Stimulated activated memory B cell treated with anti-CD40 and anti-IgM and Interleukin-4, amounts not matched to agents 10 μg/mL and 1 μg/mL and 100 μg/mL, for 72 hours (primary cell): Measurements from ENCODE around the gene RAET1E.
"Not testable (repeated sequence)": the region's sequence is repeated elsewhere in the genome, so short reads cannot be mapped to it uniquely, and the experiment has no call there.

Experiments used
- ATAC-seq: fragments of 150-1000 bp; cut with Tn5 transposase; 2 replicates; pipeline ENCODE4 v1.10.0; 2021
- H3K27ac Mint-ChIP-seq: one replicate; pipeline ENCODE4 v1.8.0; 2022; ENCODE audit warnings: mild to moderate bottlenecking, mixed read lengths
- H3K27me3 Mint-ChIP-seq: one replicate; pipeline ENCODE4 v1.8.0; 2022; ENCODE audit warnings: mixed read lengths
- H3K36me3 Mint-ChIP-seq: one replicate; pipeline ENCODE4 v1.8.0; 2022; ENCODE audit warnings: mixed read lengths
- H3K4me1 Mint-ChIP-seq: one replicate; pipeline ENCODE4 v1.8.0; 2022; ENCODE audit warnings: mixed read lengths
- H3K4me3 Mint-ChIP-seq: one replicate; pipeline ENCODE4 v1.8.0; 2022; ENCODE audit warnings: mild to moderate bottlenecking, moderate library complexity, mixed read lengths
- H3K9me3 Mint-ChIP-seq: one replicate; pipeline ENCODE4 v1.8.0; 2022; ENCODE audit warnings: mixed read lengths

Gene RAET1E

DNA sequence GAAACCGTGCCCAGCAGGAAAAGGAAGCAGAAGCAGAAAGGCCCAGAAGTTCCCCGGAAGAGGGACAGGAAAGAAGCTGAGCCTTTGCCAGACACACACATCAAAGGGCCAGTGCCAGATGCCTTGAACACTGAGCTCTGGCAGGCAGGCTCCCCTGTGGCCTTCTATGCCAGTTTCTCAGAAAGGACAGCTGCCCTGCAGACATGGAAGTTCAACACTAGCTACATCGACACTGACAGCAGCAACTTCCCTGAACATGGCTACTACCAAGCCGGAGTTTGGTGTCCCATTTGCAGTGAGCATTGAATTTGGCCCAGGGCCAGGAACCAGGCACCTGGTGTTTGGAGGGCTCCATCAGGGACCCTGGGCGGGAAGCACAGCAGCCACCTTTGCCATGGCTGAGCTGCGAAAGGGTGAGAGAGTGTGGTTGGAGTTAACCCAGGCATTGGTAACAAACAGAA, 8.0 kb upstream of the RAET1E start:
- Mint-ChIP-seq H3K36me3 (peaks cover 11% of the 10 kb centered on the region), H3K9me3 (peaks cover 16% of the 10 kb centered on the region), H3K27me3 (peaks cover 55% of the 10 kb centered on the region), H3K27ac (no peak overlapping the region), H3K4me3 (no peak overlapping the region), H3K4me1 (no peaks in the 10 kb centered on the region)
- no peak for ATAC-seq

- Mint-ChIP-seq H3K4me3 (no peak overlapping the region), H3K27ac (no peak overlapping the region), H3K9me3 (peaks cover 16% of the 10 kb centered on the region), H3K36me3 (peaks cover 11% of the 10 kb centered on the region), H3K27me3 (peaks cover 55% of the 10 kb centered on the region), H3K4me1 (no peaks in the 10 kb centered on the region)
- no peak for ATAC-seq
Measured at GRCh38 chr6:149905371-149905910, 7.5 kb upstream of the RAET1E start.

DNA sequence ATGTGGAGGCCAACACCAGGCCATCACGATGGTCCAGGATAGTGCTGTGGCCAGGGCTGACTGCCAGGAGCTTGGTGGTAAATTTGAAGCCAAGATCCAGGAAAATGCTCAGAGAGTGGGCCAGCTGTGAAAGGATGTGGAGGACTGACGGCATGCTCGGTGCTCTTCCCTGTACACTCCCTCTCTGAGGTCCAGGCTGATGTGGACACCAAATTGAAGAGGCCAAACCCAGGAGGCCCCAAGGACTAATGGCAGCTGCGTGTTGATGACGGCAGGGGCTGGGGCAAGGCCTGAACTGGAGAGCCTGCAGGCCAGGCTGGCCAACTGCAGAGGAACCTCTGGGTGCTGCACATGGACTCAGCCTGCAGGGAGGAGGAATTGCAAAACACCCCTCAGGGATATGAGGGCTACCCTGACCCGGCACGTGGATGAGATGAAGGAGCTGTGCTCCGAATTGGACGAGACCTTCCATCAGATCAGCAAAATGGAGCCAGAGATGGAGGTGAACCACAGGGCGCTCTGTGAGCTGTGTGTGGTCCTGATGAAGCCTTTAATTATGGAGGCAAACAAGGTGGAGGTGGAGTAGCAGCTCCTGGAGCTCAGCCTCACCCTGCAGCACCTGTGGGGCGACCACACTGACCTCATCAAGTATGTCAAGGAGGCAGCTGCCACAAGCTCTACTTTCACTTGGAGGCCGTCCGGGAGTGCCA, 6.9 kb upstream of the RAET1E start:
- no peak for ATAC-seq
- Mint-ChIP-seq H3K36me3 (peaks cover 11% of the 10 kb centered on the region), H3K4me1 (no peaks in the 10 kb centered on the region), H3K4me3 (no peak overlapping the region), H3K9me3 (peaks cover 16% of the 10 kb centered on the region), H3K27me3 (peaks cover 55% of the 10 kb centered on the region), H3K27ac (no peak overlapping the region)

GRCh38 chr6:149903938-149904611, 6.2 kb upstream of the RAET1E start:
- no peak for ATAC-seq
- H3K27me3 Mint-ChIP-seq, result peaks cover 60% of the 10 kb centered on the region
- H3K9me3 Mint-ChIP-seq, result peaks cover 16% of the 10 kb centered on the region
- H3K4me3 Mint-ChIP-seq, result no peak overlapping the region
- no peak overlapping the region for H3K27ac Mint-ChIP-seq
- no peaks in the 10 kb centered on the region for H3K4me1 Mint-ChIP-seq
- peaks cover 11% of the 10 kb centered on the region for H3K36me3 Mint-ChIP-seq

GRCh38 chr6:149901444-149902140, 3.7 kb upstream of the RAET1E start:
- Mint-ChIP-seq H3K9me3 (peaks cover 2% of the 10 kb centered on the region), H3K36me3 (no peaks in the 10 kb centered on the region), H3K27ac (no peak overlapping the region), H3K4me1 (peaks cover 10% of the 10 kb centered on the region), H3K4me3 (no peak overlapping the region), H3K27me3 (peaks cover 74% of the 10 kb centered on the region)
- no peak for ATAC-seq

DNA sequence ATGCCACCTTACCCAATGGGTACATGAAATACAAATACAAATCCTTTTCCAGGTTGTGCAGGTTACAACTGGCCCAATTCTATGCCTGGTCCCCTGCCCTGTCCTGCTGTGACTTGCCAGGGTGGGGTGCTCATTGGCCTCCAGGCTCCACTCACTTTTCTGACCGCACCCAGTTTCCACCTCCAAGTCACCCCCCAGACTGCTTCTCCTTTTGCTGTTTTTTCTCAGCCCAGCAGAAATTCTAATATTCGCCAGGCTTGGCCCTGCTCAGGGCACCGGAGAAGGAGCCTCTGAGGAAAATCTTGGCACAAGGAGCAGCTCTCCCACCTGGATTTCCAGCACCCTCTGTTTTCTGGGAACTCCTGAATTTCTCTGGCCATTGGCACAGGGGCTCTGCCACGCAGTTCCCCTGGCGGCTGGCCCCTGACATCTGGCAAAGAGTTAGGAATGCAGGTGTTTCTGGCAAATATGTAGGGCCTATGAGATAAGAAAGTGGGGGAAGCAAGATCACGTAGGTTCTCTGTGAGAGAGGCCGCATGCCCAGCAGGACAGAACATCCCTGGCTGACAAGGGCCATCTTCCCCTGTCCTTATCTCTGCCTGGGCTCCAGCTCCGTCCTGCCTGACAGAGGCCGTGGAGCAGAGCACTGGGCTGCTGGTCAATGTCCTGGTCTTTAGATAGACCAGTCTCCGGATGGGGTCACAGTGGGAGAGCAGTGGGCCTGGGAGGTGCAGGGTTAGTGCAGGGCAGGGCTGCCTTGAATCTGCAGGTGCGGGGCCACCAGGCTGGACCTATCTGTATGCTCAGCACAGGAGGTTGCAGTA, 2.9 kb upstream of the RAET1E start:
- H3K27ac Mint-ChIP-seq, result no peak overlapping the region
- H3K36me3 Mint-ChIP-seq, result no peaks in the 10 kb centered on the region
- no peak overlapping the region for H3K4me3 Mint-ChIP-seq
- peaks cover 80% of the 10 kb centered on the region for H3K27me3 Mint-ChIP-seq
- H3K9me3 Mint-ChIP-seq, result no peaks in the 10 kb centered on the region
- ATAC-seq, result no peak
- peaks cover 10% of the 10 kb centered on the region for H3K4me1 Mint-ChIP-seq

DNA sequence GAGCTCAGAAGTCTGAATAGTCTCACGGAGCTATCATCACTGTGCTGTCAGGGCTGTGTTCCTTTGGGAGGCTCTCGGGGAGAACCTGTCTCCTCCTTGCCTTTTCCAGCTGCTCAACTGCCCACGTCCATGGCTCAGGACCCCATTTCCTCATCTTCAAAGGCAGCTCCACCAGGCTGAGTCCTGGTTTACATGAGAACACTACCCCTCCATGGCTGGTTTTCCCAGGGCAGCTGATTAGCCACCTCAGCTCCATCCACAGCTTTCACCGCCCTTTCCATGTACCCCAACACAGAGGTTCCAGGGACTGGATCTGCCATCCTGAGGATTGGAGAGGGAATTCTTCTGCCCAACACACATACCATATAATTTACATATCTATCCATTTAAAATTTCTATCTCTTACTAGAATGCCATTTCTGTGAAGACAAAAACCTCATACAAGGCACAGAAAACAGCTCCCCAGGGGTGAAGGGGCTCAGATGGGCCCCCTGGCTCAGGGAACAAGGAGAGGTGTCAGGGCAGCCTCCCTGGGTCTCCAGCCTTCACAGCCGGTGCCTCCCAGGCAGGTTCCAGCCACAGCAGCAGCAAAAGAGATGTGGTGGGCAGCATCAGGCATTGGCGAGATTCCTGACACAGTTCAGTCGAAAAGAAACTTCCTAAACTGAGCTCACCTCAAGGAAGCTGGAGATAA, 2.2 kb upstream of the RAET1E start:
- H3K36me3 Mint-ChIP-seq, result no peaks in the 10 kb centered on the region
- no peak overlapping the region for H3K27ac Mint-ChIP-seq

DNA sequence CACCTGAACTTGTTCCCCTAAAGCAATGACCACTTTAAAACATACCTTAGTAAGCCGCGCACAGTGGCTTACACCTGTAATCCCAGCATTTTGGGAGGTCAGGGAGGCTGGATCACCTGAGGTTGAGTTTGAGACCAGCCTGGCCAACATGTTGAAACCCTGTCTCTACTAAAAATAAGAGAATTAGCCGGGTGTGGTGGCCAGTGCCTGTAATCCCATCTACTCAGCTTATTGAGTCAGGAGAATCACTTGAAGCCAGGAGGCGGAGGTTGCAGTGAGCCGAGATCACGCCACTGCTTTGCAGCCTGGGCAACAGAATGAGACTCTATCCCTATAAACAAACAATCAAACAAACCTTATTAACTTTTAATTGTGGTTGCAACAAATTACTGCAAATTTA, 1.6 kb upstream of the RAET1E start:
- H3K36me3 Mint-ChIP-seq, result no peaks in the 10 kb centered on the region
- no peaks in the 10 kb centered on the region for H3K9me3 Mint-ChIP-seq
- ATAC-seq, result no peak
- no peak overlapping the region for H3K27ac Mint-ChIP-seq
- H3K27me3 Mint-ChIP-seq, result peaks cover 77% of the 10 kb centered on the region
- peaks cover 10% of the 10 kb centered on the region for H3K4me1 Mint-ChIP-seq
- no peak overlapping the region for H3K4me3 Mint-ChIP-seq

More for the DNA sequence above, 2.2 kb upstream of the RAET1E start:
- no peak for ATAC-seq
- Mint-ChIP-seq H3K27me3 (peaks cover 77% of the 10 kb centered on the region), H3K9me3 (no peaks in the 10 kb centered on the region), H3K4me3 (no peak overlapping the region), H3K4me1 (peaks cover 10% of the 10 kb centered on the region)

- Mint-ChIP-seq H3K4me1 (peaks cover 10% of the 10 kb centered on the region), H3K36me3 (no peaks in the 10 kb centered on the region), H3K4me3 (no peak overlapping the region), H3K27ac (no peak overlapping the region), H3K27me3 (peaks cover 81% of the 10 kb centered on the region), H3K9me3 (no peaks in the 10 kb centered on the region)
- ATAC-seq, result no peak
Measured at GRCh38 chr6:149898966-149899365, 1.1 kb upstream of the RAET1E start.

- no peak overlapping the region for H3K4me3 Mint-ChIP-seq
- no peaks in the 10 kb centered on the region for H3K9me3 Mint-ChIP-seq
- no peak for ATAC-seq
- H3K4me1 Mint-ChIP-seq, result peaks cover 10% of the 10 kb centered on the region
- no peak overlapping the region for H3K27ac Mint-ChIP-seq
- H3K27me3 Mint-ChIP-seq, result peaks cover 63% of the 10 kb centered on the region
- no peaks in the 10 kb centered on the region for H3K36me3 Mint-ChIP-seq
Measured at GRCh38 chr6:149897015-149897697, 757 bp downstream of the RAET1E start.

GRCh38 chr6:149896491-149896890, 1.4 kb downstream of the RAET1E start:
- no peak for ATAC-seq
- Mint-ChIP-seq H3K27ac (no peak overlapping the region), H3K36me3 (no peaks in the 10 kb centered on the region), H3K4me1 (peaks cover 10% of the 10 kb centered on the region), H3K27me3 (peaks cover 56% of the 10 kb centered on the region), H3K9me3 (no peaks in the 10 kb centered on the region), H3K4me3 (no peak overlapping the region)

DNA sequence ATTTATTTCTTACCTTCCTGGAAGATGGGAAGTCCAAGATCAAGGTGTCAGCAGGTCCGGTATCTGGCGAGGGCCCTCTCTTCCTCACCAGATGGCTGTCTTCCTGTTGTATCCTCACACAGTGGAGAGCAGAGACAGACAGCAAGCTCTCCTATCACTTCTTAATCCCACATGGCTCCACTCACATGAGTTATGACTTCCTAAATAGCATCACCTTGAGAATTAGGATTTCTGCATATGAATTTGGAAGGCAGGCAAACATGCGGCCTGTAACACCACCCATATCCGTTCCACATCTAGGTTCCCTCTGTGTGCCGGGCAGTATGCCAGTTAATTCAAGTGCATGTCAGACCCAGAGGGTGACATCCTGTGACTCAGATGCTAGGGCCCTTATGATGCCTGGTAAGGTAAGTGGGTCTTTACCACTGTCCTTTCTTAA, 2.1 kb downstream of the RAET1E start:
- Mint-ChIP-seq H3K4me1 (peaks cover 10% of the 10 kb centered on the region), H3K27ac (no peak overlapping the region), H3K27me3 (peaks cover 52% of the 10 kb centered on the region), H3K36me3 (no peaks in the 10 kb centered on the region), H3K4me3 (no peak overlapping the region), H3K9me3 (no peaks in the 10 kb centered on the region)
- ATAC-seq, result no peak

- Mint-ChIP-seq H3K36me3 (no peaks in the 10 kb centered on the region), H3K9me3 (no peaks in the 10 kb centered on the region), H3K27me3 (peaks cover 45% of the 10 kb centered on the region), H3K27ac (no peak overlapping the region), H3K4me1 (peaks cover 10% of the 10 kb centered on the region), H3K4me3 (no peak overlapping the region)
- ATAC-seq, result no peak
Measured at GRCh38 chr6:149895048-149895590, 2.8 kb downstream of the RAET1E start.

GRCh38 chr6:149891864-149892263, 6.0 kb downstream of the RAET1E start:
- not testable (repeated sequence) for H3K9me3 Mint-ChIP-seq, H3K27ac Mint-ChIP-seq, H3K4me1 Mint-ChIP-seq

More at GRCh38 chr6:149891864-149892263, 6.0 kb downstream of the RAET1E start:
- not testable (repeated sequence) for ATAC-seq, H3K4me3 Mint-ChIP-seq, H3K36me3 Mint-ChIP-seq
- peaks cover 38% of the 10 kb centered on the region for H3K27me3 Mint-ChIP-seq
